NK-92 treated with Interleukin-12 subunit alpha and Interleukin-12 subunit beta, amount 100 ng/mL, for 24 hours (cell line): ENCODE measurements around the gene STYXL1.

ENCODE experiments used
- DNase-seq: peaks from one replicate; lab custom pipeline; 2025; lab: John Stamatoyannopoulos, UW

STYXL1 gene

GRCh38 chr7:75992083-75992755 is 55.6 kb downstream of the STYXL1 start:
- no peak for DNase-seq

- no peak for DNase-seq
Measured at GRCh38 chr7:75991531-75992082, 56.2 kb downstream of the STYXL1 start.

- no peak for DNase-seq
Measured at GRCh38 chr7:75989500-75990388, 58.1 kb downstream of the STYXL1 start.

GRCh38 chr7:75988568-75989499 is 59.0 kb downstream of the STYXL1 start:
- no peak for DNase-seq

GRCh38 chr7:75987805-75988567 is 59.8 kb downstream of the STYXL1 start:
- DNase-seq, result no peak

GRCh38 chr7:75987026-75987804 is 60.6 kb downstream of the STYXL1 start:
- DNase-seq, result no peak

GRCh38 chr7:75986147-75986781 is 61.5 kb downstream of the STYXL1 start:
- no peak for DNase-seq

- DNase-seq, result no peak
Measured at GRCh38 chr7:75985518-75986146, 62.2 kb downstream of the STYXL1 start.

GRCh38 chr7:75985009-75985517 is 62.7 kb downstream of the STYXL1 start:
- DNase-seq, result no peak

GRCh38 chr7:75984130-75985008 is 63.4 kb downstream of the STYXL1 start:
- no peak for DNase-seq

GRCh38 chr7:75983471-75984129 is 64.2 kb downstream of the STYXL1 start:
- no peak for DNase-seq

- no peak for DNase-seq
Measured at GRCh38 chr7:75982306-75983064, 65.3 kb downstream of the STYXL1 start.

GRCh38 chr7:75981453-75982305 is 66.1 kb downstream of the STYXL1 start:
- no peak for DNase-seq

- no peak for DNase-seq
Measured at GRCh38 chr7:75981203-75981452, 66.7 kb downstream of the STYXL1 start.

GRCh38 chr7:75980430-75981202 is 67.2 kb downstream of the STYXL1 start:
- no peak for DNase-seq
